DOHH2 (cell line): ENCODE results near the gene AEBP2.

Experiments used
- H3F3A ChIP-seq: fragments of 200-600 bp; sonication (generic), shearing (Covaris generic); 2 replicates; pipeline ENCODE4 v1.6.0; 2016; ENCODE audit warnings: antibody characterized with exemption, mild to moderate bottlenecking; ENCODE audit not compliant: control insufficient read depth, insufficient read depth
- H3K27ac ChIP-seq: fragments of 200-600 bp; sonication (generic); 2 replicates; pipeline ENCODE4 v1.5.1; 2014; ENCODE audit warnings: low read depth, mild to moderate bottlenecking, low read length, moderate library complexity
- H3K27me3 ChIP-seq: fragments of 200-600 bp; sonication (generic); 2 replicates; pipeline ENCODE4 v1.6.1; 2014; ENCODE audit warnings: mild to moderate bottlenecking, low read length, mixed read lengths; ENCODE audit not compliant: control insufficient read depth
- H3K36me3 ChIP-seq: fragments of 200-600 bp; sonication (generic); 2 replicates; pipeline ENCODE4 v1.6.1; 2014; ENCODE audit warnings: mild to moderate bottlenecking, low read length, moderate library complexity, mixed read lengths; ENCODE audit not compliant: control insufficient read depth
- H3K4me1 ChIP-seq: fragments of 200-600 bp; sonication (generic); 2 replicates; pipeline ENCODE4 v1.6.1; 2014; ENCODE audit warnings: mild to moderate bottlenecking, low read length, mixed read lengths; ENCODE audit not compliant: control insufficient read depth
- H3K4me2 ChIP-seq: fragments of 200-600 bp; sonication (generic); 2 replicates; pipeline ENCODE4 v1.6.0; 2014; ENCODE audit warnings: mild to moderate bottlenecking, low read length, moderate library complexity
- H3K4me3 ChIP-seq: fragments of 200-600 bp; sonication (generic); 2 replicates; pipeline ENCODE4 v1.5.1; 2014; ENCODE audit warnings: mild to moderate bottlenecking, low read length, mixed read lengths
- H3K79me2 ChIP-seq: fragments of 200-600 bp; sonication (generic); 2 replicates; pipeline ENCODE4 v1.6.1; 2014; ENCODE audit warnings: mild to moderate bottlenecking, low read length, mixed read lengths; ENCODE audit not compliant: control insufficient read depth
- H3K9me2 ChIP-seq: fragments of 200-600 bp; sonication (generic); replicated peaks from 2 replicates; pipeline ENCODE4 v1.6.1; 2014; ENCODE audit warnings: mild to moderate bottlenecking, low read length, mixed read lengths; ENCODE audit not compliant: control insufficient read depth
- H3K9me3 ChIP-seq: fragments of 200-600 bp; sonication (generic); 2 replicates; pipeline ENCODE4 v1.6.1; 2014; ENCODE audit warnings: antibody characterized with exemption, low read length, mixed read lengths; ENCODE audit not compliant: control insufficient read depth, insufficient read depth
- H4K20me1 ChIP-seq: fragments of 200-600 bp; sonication (generic); 2 replicates; pipeline ENCODE4 v1.6.0; 2014; ENCODE audit warnings: low read depth, mild to moderate bottlenecking, antibody characterized with exemption, low read length, moderate library complexity; ENCODE audit not compliant: control insufficient read depth, insufficient read depth
- CTCF ChIP-seq: fragments of 200-600 bp; sonication (generic); IDR thresholded peaks from one replicate; pipeline ENCODE4 v1.5.1; 2014; ENCODE audit warnings: antibody characterized with exemption, mild to moderate bottlenecking, low read depth, low read length; ENCODE audit not compliant: poor library complexity, severe bottlenecking
- EZH2phosphoT487 ChIP-seq: fragments of 200-600 bp; sonication (generic); IDR thresholded peaks from 2 replicates; pipeline ENCODE4 v1.6.1; 2017; ENCODE audit warnings: borderline replicate concordance, mild to moderate bottlenecking, antibody characterized with exemption, low read length, moderate library complexity, mixed read lengths

Gene AEBP2

GRCh38 chr12:19545301-19545700 lies 106.0 kb downstream of the AEBP2 start:
- Histone ChIP-seq H3K9me2 (no peaks in the 10 kb centered on the region), H4K20me1 (no peaks in the 10 kb centered on the region), H3K9me3 (no peaks in the 10 kb centered on the region), H3K27ac (no peak overlapping the region), H3F3A (no peaks in the 10 kb centered on the region), H3K27me3 (no peaks in the 10 kb centered on the region), H3K4me2 (no peak overlapping the region), H3K79me2 (no peaks in the 10 kb centered on the region), H3K36me3 (no peaks in the 10 kb centered on the region), H3K4me3 (no peak overlapping the region), H3K4me1 (no peaks in the 10 kb centered on the region)
- TF ChIP-seq CTCF (no peak), EZH2phosphoT487 (no peak)

DNA sequence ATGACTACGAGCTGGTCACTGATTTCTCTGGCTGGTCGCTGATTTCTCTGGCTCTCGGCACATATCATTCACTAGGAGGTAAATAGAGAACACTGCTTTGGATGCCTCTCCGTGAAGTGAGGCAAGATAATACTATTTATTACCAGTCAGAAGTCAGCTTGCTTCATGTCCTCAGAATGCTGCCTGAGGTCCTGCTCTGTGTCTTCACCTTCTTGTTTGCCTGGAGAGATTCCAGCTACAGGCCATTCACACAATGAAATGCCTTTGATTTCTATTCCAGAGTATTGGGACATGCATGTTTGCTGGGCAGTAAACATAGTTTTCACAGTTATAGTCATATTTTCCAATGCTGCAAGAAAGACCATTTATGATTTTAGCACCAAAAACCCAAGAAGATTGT lies 106.7 kb downstream of the AEBP2 start:
- Histone ChIP-seq H3K4me1 (no peaks in the 10 kb centered on the region), H3K9me2 (no peaks in the 10 kb centered on the region), H4K20me1 (no peaks in the 10 kb centered on the region), H3K36me3 (no peaks in the 10 kb centered on the region), H3K27me3 (no peaks in the 10 kb centered on the region), H3K79me2 (no peaks in the 10 kb centered on the region), H3K4me2 (no peak overlapping the region), H3K27ac (no peak overlapping the region), H3F3A (no peaks in the 10 kb centered on the region), H3K9me3 (no peaks in the 10 kb centered on the region), H3K4me3 (no peak overlapping the region)
- TF ChIP-seq EZH2phosphoT487 (no peak), CTCF (no peak)

GRCh38 chr12:19546611-19547162 lies 107.4 kb downstream of the AEBP2 start:
- Histone ChIP-seq H3F3A (no peaks in the 10 kb centered on the region), H3K27ac (no peak overlapping the region), H3K4me3 (no peak overlapping the region), H3K36me3 (no peaks in the 10 kb centered on the region), H4K20me1 (no peaks in the 10 kb centered on the region), H3K9me3 (no peaks in the 10 kb centered on the region), H3K79me2 (no peaks in the 10 kb centered on the region), H3K4me1 (no peaks in the 10 kb centered on the region), H3K27me3 (no peaks in the 10 kb centered on the region), H3K4me2 (no peak overlapping the region), H3K9me2 (no peaks in the 10 kb centered on the region)
- TF ChIP-seq EZH2phosphoT487, result no peak
- no peak for TF ChIP-seq CTCF
